ENCODE results near the gene CACNG1.

CACNG1 gene

GRCh38 chr17:67052720-67053437, 8.5 kb downstream of the CACNG1 start:
- DNase-seq = no peak

- no peak for DNase-seq
These were observed 9.2 kb downstream of the CACNG1 start for GRCh38 chr17:67053438-67054000.

DNA sequence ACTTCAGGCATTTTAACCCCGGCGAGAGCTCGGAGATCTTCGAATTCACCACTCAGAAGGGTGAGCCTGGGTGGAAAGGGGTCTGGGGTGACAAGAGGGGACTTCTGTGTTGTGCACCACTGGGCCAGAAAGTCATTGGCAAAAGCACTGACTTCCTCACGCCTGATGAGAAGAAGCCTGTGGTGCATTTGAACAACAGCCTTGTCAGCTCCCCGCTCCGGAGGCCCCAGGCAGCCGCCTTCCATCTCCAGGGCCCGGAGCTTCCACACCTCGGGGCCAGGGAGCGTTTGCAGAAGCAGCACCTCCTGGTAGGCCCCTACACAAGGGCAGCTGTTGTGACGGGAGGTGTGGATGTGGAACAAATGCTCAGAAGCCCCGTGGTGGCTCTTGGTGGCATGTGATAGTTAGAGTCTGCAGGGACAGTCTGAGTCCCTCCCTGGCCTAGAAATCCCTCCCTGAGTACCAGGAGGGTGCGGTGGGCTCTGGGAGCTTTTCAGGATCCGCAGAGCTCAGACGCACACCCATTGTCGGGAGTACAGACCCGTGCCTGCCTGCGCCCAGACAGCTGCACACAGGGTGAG, 9.7 kb downstream of the CACNG1 start:
- DNase-seq = no peak

GRCh38 chr17:67054608-67055007, 10.3 kb downstream of the CACNG1 start:
- no peak for DNase-seq

GRCh38 chr17:67055041-67055443, 10.7 kb downstream of the CACNG1 start:
- no peak for DNase-seq

DNA sequence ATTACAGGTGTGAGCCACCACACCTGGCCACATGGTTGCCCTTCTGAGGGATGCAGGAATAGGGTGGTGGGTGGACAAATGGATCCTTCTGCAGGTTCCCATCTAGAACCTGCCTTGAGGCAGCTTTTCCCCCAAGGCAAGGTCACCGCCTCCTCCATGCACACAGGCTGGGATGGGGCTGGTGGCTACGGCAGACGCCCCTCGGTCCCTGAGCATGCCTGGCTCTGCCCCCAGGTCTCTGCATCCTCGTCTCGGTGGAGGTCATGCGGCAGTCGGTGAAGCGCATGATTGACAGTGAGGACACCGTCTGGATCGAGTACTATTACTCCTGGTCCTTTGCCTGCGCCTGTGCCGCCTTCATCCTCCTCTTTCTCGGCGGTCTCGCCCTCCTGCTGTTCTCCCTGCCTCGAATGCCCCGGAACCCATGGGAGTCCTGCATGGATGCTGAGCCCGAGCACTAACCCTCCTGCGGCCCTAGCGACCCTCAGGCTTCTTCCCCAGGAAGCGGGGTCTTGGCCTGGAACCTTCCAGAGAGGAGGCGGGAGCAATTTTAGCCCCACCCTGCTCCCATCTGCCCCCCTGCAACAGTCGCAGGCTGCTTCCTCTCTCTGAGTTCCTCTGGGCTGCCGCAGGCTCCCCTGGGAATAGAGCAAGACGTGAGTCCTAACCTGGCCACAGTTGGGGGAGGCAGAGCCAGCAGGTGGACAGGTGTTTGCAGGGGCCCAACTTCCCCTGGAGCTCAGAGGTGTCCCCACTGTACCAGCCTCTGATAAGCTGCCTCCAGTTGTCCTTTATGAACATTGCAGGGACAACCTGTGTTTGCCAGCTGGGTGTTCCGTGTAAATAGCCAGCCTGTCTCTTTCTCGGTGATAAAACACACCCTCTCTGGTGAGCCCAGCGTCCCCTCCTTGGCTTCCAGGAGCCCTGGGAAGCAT, 11.7 kb downstream of the CACNG1 start:
- DNase-seq = no peak

DNA sequence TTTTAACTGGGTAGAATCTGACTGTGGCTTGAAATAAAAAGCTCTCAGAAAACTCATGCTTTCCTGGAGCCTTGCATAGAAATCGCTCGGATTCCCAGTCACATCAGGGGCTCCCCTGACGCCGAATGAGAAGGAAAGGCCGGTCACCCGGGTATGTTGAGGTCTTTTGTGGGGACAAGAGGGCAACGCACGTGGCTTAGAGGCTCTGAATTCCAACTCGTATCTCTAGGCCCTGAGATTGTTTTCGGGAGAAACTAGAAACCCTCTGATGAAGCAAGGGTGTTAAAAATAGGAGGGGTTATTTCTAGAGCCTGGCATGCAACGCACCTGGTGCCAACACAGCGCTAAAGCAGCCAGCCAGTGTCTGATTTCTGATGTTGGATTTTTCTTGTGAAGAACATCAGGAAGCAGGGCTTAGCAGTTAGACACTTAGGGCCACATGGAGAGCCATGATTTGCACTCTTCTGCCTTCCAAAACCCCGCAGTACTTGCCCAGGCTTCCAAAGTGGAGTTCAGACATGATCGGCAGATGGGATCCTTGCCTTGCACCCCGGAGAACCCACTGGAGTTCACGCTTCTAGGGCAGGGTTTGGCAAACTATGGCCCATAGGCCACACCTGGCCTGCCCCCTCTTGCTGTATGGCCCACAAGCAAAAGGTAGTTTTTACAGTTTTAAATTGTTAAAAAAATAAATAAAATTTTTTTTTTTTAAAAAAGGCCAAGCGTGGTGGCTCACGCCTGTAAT, 12.6 kb downstream of the CACNG1 start:
- no peak for DNase-seq

- DNase-seq = no peak
These were observed 13.7 kb downstream of the CACNG1 start for GRCh38 chr17:67058036-67058435.

- no peak for DNase-seq
These were observed 15.0 kb downstream of the CACNG1 start for GRCh38 chr17:67059372-67059771.

DNA sequence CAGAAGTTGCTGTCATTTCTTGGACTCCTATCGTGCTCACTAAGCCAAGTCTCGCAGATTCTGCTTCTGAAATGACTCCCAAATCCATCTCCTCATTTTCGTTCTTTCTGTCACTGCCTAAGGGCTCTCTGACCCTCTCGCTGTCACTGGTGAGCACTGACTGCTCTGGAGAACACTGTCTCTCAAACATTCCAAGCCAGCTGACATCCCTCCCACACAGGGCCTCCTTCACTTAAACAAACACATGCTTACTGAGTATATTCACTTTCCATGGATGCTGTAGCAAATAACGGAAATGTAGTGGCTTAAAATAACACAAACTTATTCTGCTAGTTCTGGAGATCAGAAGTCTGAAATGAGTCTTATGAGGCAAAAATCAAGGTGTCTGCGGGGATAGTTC, 18.8 kb downstream of the CACNG1 start:
- DNase-seq = no peak

- no peak for DNase-seq
These were observed 22.4 kb downstream of the CACNG1 start for GRCh38 chr17:67066717-67067116.

- DNase-seq = no peak
These were observed 23.5 kb downstream of the CACNG1 start for GRCh38 chr17:67067571-67068482.

- DNase-seq = no peak
These were observed 24.6 kb downstream of the CACNG1 start for GRCh38 chr17:67068999-67069398.

- DNase-seq = no peak
These were observed 25.3 kb downstream of the CACNG1 start for GRCh38 chr17:67069603-67070136.

DNA sequence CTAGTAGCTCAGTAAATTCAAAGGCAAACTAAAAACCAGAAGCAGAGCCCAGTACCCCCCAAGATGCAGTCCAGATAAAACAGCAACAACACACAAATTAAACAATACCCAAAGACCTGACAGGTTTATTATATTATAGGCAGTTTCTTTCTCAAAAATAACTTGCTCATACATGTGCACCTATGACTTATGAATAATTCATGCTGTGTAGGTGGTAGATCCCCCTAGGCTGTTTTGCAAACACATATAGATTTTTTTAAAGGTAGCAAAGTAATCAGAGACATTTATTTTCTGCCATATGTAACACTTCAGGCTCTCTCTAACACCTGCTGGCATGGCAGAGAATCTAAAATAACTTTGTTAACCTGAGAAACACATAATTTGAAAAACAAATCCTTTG, 27.2 kb downstream of the CACNG1 start:
- no peak for DNase-seq

DNA sequence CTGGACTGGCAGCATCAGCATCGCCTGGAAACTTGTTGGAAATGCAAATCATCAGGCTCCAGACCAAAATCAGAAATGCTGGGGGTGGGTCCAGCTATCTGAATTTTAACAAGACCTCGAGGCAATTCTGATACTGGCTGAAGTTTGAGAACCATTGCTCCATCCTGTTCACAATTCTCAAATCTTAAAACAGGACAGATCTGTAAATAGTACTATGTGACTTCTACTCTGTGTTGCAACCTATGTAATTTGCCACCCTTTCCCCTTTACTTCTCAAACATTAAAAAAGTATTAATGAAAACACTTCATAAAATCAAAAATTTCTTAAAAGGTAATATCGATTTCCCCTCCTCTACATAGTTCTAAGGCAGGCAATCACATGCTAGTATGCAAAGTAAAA, 28.5 kb downstream of the CACNG1 start:
- DNase-seq = no peak

GRCh38 chr17:67074781-67075180, 30.4 kb downstream of the CACNG1 start:
- DNase-seq = no peak

DNA sequence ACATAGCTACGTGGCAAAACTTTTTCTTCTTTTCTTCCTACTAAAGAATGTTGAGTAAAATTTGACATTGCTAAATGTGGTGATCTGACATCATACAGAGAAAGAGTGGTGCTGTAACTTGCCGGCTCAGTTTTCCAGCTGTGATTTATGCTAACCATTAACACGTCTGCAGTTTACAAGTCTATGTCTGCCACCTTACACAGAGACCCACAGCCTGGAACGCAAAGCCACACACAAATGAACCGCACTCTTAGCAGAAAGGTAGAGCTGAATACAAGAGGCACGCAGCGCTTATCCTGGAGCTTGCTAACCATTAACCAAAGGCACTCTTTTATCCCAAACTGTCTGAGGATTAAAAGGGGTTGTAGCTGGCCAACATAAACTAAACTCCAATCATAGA, 31.9 kb downstream of the CACNG1 start:
- DNase-seq = no peak

- DNase-seq = no peak
These were observed 33.9 kb downstream of the CACNG1 start for GRCh38 chr17:67078292-67078691.

DNA sequence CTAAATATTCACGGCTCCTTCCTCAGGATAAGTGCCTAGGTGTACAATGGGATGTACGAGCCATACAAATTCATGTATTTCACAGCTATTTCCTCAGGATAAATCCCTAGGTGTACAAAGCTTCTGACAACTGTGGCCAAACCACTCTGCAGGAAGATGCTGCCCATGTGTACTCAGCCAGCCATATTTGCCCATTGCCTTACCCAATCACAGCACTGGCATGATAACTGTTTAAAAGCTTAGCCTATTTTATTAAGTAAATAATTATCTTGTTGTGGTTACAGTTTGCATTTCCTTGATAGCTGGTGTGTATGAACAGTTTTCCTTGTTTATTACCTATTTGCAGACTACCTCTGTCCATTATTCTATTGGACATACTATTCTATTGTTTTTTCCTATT, 35.1 kb downstream of the CACNG1 start:
- DNase-seq = no peak

- DNase-seq = no peak
These were observed 36.5 kb downstream of the CACNG1 start for GRCh38 chr17:67080804-67081203.

All from OCI-M1 (cell line).